PC-3 (cell line): Measurements from ENCODE around the gene LMAN1. TPM values are rescaled to one million over a fixed set of nuclear protein-coding genes. Genes with fewer than 3 reads are reported as not detected.

Source experiments
- ATAC-seq: fragments of 200-7000 bp; cut with Tn5 transposase; 2 replicates; pipeline ENCODE4 v1.9.1; 2020; ENCODE audit warnings: mild to moderate bottlenecking, moderate library complexity
- BruUV-seq: library from RNA; stranded (reverse); fragments of 400-500 nt; replicated peaks from 2 replicates; lab custom pipeline; 2021; lab: Mats Ljungman, UMichigan
- CTCF ChIA-PET: fragments of 300-600 bp; sonication (Branson Sonifier 250); formaldehyde crosslinking; loops from one replicate; lab custom pipeline; 2022; ENCODE audit warnings: antibody characterized with exemption; lab: Charles Lee
- POLR2A ChIA-PET: fragments of 300-600 bp; sonication (Branson Sonifier 250); formaldehyde crosslinking; loops from one replicate; lab custom pipeline; 2022; ENCODE audit warnings: antibody characterized with exemption; ENCODE audit not compliant: unreplicated experiment; lab: Charles Lee
- DNase-seq: peaks from one replicate; pipeline ENCODE4 v3.0.0-alpha.2; 2015
- H2AFZ ChIP-seq: fragments of 300-600 bp; sonication (generic); 2 replicates; pipeline ENCODE4 v1.6.0; 2016; ENCODE audit warnings: antibody characterized with exemption, low read length
- H3F3A ChIP-seq: fragments of 300-600 bp; sonication (generic); one replicate; pipeline ENCODE4 v1.6.0; 2017; ENCODE audit warnings: antibody characterized with exemption, low read length, control low read depth, mild to moderate bottlenecking; ENCODE audit not compliant: unreplicated experiment
- H3K27ac ChIP-seq: fragments of 300-600 bp; sonication (generic); 2 replicates; pipeline ENCODE4 v1.5.1; 2016; ENCODE audit warnings: mild to moderate bottlenecking, low read length
- H3K27me3 ChIP-seq: fragments of 300-600 bp; sonication (generic); 2 replicates; pipeline ENCODE4 v1.6.1; 2016; ENCODE audit warnings: low read length, mixed read lengths
- H3K36me3 ChIP-seq: fragments of 300-600 bp; sonication (generic); 2 replicates; pipeline ENCODE4 v1.6.1; 2016; ENCODE audit warnings: low read depth, mixed run types, low read length, mixed read lengths
- H3K4me1 ChIP-seq: fragments of 300-600 bp; sonication (generic); 2 replicates; pipeline ENCODE4 v1.5.1; 2016; ENCODE audit warnings: low read length; ENCODE audit not compliant: insufficient read depth
- H3K4me2 ChIP-seq: fragments of 300-600 bp; sonication (generic); 2 replicates; pipeline ENCODE4 v1.6.0; 2016; ENCODE audit warnings: low read length
- H3K4me3 ChIP-seq: fragments of 300-600 bp; sonication (generic); 2 replicates; pipeline ENCODE4 v1.5.1; 2016; ENCODE audit warnings: mild to moderate bottlenecking, low read length, mixed read lengths
- H3K79me2 ChIP-seq: fragments of 300-600 bp; sonication (generic); 2 replicates; pipeline ENCODE4 v1.6.1; 2017; ENCODE audit warnings: low read length, mixed read lengths
- H3K9ac ChIP-seq: fragments of 300-600 bp; sonication (generic); 2 replicates; pipeline ENCODE4 v1.6.0; 2016; ENCODE audit warnings: mild to moderate bottlenecking, low read length
- H3K9me2 ChIP-seq: fragments of 300-600 bp; sonication (generic); replicated peaks from 2 replicates; pipeline ENCODE4 v1.6.1; 2016; ENCODE audit warnings: mixed run types, low read length, mixed read lengths
- H3K9me3 ChIP-seq: fragments of 300-600 bp; sonication (generic); 2 replicates; pipeline ENCODE4 v1.6.1; 2016; ENCODE audit warnings: low read length, mixed read lengths
- H4K20me1 ChIP-seq: fragments of 300-600 bp; sonication (generic); 2 replicates; pipeline ENCODE4 v1.6.1; 2016; ENCODE audit warnings: low read length, mixed read lengths
- CTCF ChIP-seq: fragments of 300-600 bp; sonication (generic); conservative IDR thresholded peaks from 2 replicates; pipeline ENCODE4 v1.5.1; 2017; ENCODE audit warnings: antibody characterized with exemption, low read depth, mild to moderate bottlenecking, low read length
- EZH2 ChIP-seq: fragments of 300-600 bp; sonication (generic); IDR thresholded peaks from one replicate; pipeline ENCODE4 v1.6.1; 2017; ENCODE audit warnings: antibody characterized with exemption, mild to moderate bottlenecking, low read length; ENCODE audit not compliant: unreplicated experiment
- EZH2phosphoT487 ChIP-seq: fragments of 300-600 bp; sonication (generic); IDR thresholded peaks from 2 replicates; pipeline ENCODE4 v1.6.1; 2018; ENCODE audit warnings: mild to moderate bottlenecking, antibody characterized with exemption, low read length, borderline replicate concordance
- intact Hi-C: fragments of 100-400 bp; cut with micrococcal nuclease; formaldehyde crosslinking; loops from 2 replicates; pipeline ENCODE4 v1.9.0; 2023
- total RNA-seq: library from RNA; depleted of rRNA; stranded (reverse); fragments of >200 nt; gene quantifications from 2 replicates; pipeline ENCODE4 v1.2.3, GENCODE V29; 2014

The LMAN1 gene
- total RNA-seq, 1 experiment from 2014 or later, result 126 TPM

- H2AFZ ChIP-seq, result no peak overlapping the region
- POLR2A ChIA-PET, result interaction anchor here (1.0 kb wide), 1 partner anchor 28 kb away, joined by 7 read pairs; the partner anchor contains the start of gene LMAN1
- DNase-seq (no peak), ATAC-seq (no peak)
- intact Hi-C loops, result no loop called here
- H3K79me2 ChIP-seq, result no peaks in the 10 kb centered on the region
- H3K4me3 ChIP-seq, result no peak overlapping the region
- no peaks in the 10 kb centered on the region for H3K9me3 ChIP-seq
- no peaks in the 10 kb centered on the region for H3F3A ChIP-seq
- H4K20me1 ChIP-seq, result no peaks in the 10 kb centered on the region
- no peak overlapping the region for H3K9ac ChIP-seq
- no peak overlapping the region for H3K4me2 ChIP-seq
- H3K27me3 ChIP-seq, result no peaks in the 10 kb centered on the region
- CTCF ChIA-PET, result no interaction called here
- no TSS peak for BruUV-seq
- no peak overlapping the region for H3K27ac ChIP-seq
- H3K4me1 ChIP-seq, result no peaks in the 10 kb centered on the region
- no peaks in the 10 kb centered on the region for H3K9me2 ChIP-seq
- H3K36me3 ChIP-seq, result no peaks in the 10 kb centered on the region
- TF ChIP-seq EZH2phosphoT487 (no peak), CTCF (no peak), EZH2 (no peak)
These were observed 28.0 kb upstream of the LMAN1 start for GRCh38 chr18:59386909-59387686.

- intact Hi-C loops, result no loop called here
- POLR2A ChIA-PET, result no interaction called here
These were observed 26.1 kb upstream of the LMAN1 start for GRCh38 chr18:59385191-59385590.

More at GRCh38 chr18:59385191-59385590, 26.1 kb upstream of the LMAN1 start:
- Histone ChIP-seq H3K9me3 (no peaks in the 10 kb centered on the region), H3K79me2 (no peaks in the 10 kb centered on the region), H3K27ac (no peak overlapping the region), H3K9ac (no peak overlapping the region), H3K36me3 (no peaks in the 10 kb centered on the region), H3K27me3 (no peaks in the 10 kb centered on the region), H2AFZ (no peak overlapping the region), H3K4me1 (peaks cover 8% of the 10 kb centered on the region; the same call in 1 of the 2 replicates), H3K4me2 (no peak overlapping the region), H3K9me2 (no peaks in the 10 kb centered on the region), H3F3A (no peaks in the 10 kb centered on the region), H3K4me3 (no peak overlapping the region), H4K20me1 (no peaks in the 10 kb centered on the region)
- ATAC-seq (no peak), DNase-seq (no peak)
- no peak for TF ChIP-seq CTCF
- TF ChIP-seq EZH2, result no peak
- no peak for TF ChIP-seq EZH2phosphoT487
- BruUV-seq, result no TSS peak
- CTCF ChIA-PET, result no interaction called here
